Adipocyte (in vitro differentiated cells): ENCODE data around the gene GIMAP4.

Experiments
- DNase-seq: peaks from one replicate; pipeline ENCODE4 v3.0.0-alpha.2; 2015; ENCODE audit warnings: low read depth
- H3K27me3 ChIP-seq: replicated peaks from 2 replicates; pipeline ENCODE4 v1.7.0; 2013; ENCODE audit warnings: mild to moderate bottlenecking, low read length, moderate library complexity; ENCODE audit not compliant: control insufficient read depth, insufficient read depth
- H3K36me3 ChIP-seq: 2 replicates; pipeline ENCODE4 v1.7.0; 2013; ENCODE audit warnings: low read length, mild to moderate bottlenecking, moderate library complexity; ENCODE audit not compliant: control insufficient read depth, insufficient read depth, severe bottlenecking
- H3K4me1 ChIP-seq: 2 replicates; pipeline ENCODE4 v1.7.0; 2013; ENCODE audit warnings: mild to moderate bottlenecking, low read length, moderate library complexity; ENCODE audit not compliant: control insufficient read depth, insufficient read depth
- H3K4me3 ChIP-seq: 2 replicates; pipeline ENCODE4 v1.7.0; 2013; ENCODE audit warnings: mild to moderate bottlenecking, low read length, moderate library complexity
- H3K9ac ChIP-seq: 2 replicates; pipeline ENCODE4 v1.7.0; 2013; ENCODE audit warnings: mild to moderate bottlenecking, low read length, moderate library complexity
- H3K9me3 ChIP-seq: 2 replicates; pipeline ENCODE4 v1.7.0; 2013; ENCODE audit warnings: mild to moderate bottlenecking, low read length, moderate library complexity; ENCODE audit not compliant: control insufficient read depth

GIMAP4 gene

DNA sequence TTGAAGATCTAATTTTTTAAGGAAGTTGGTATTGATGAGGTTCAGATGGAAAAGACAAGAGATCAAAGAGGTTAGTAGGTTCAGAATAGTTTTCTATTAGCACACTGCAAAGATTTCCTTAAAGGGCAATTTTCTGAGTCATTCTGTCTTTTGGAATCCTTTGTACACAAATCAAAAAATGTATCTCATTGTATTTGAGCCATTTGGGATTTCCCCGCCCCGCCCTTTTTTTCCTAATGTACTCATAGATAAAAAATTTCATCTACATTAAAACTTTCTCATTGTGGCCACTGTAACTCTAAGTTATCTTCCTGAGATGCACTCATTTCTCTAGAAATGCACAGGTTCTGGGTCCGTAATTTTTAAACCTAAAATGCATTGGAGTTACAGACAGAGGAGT is 52.9 kb downstream of the GIMAP4 start:
- H3K27me3 ChIP-seq, result no peaks in the 10 kb centered on the region
- no peaks in the 10 kb centered on the region for H3K9me3 ChIP-seq
- no peak overlapping the region for H3K9ac ChIP-seq
- no peak for DNase-seq
- no peak overlapping the region for H3K4me3 ChIP-seq
- no peaks in the 10 kb centered on the region for H3K4me1 ChIP-seq
- H3K36me3 ChIP-seq, result no peaks in the 10 kb centered on the region

DNA sequence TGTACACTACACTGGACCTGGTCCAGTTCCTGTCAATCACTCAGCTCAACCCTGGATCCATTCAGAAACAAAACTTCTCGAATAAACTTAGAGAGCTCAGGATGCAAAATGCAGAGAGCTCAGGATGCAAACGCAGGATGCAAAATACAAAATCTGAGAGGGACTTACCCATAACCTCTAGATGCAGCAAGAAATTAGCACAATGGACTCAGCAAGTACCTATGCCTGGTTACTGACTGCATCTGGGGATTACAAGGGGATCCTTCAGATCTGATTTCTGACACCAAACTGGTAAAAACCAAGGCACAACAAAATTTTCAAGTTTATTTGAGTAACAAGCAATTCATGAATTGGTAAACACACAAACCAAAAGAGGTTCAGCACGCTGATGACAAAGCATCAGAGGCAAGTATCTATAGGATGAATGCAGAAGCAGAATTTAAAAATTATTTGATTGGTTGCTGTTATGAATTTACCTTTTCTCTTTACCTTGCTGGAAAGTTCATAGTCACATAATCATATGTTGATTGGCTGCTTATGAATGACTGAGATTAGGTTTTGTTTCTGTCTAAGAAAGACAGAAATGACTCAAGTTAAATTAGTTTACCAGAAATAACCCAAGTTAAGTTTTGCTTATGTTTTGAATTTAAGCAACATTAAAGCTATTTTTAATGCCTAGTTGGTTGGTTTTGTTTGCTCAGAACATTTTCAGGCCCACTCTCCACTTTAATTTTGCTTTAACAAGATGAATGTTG is 53.6 kb downstream of the GIMAP4 start:
- Histone ChIP-seq H3K9ac (no peak overlapping the region), H3K36me3 (no peaks in the 10 kb centered on the region), H3K4me3 (no peak overlapping the region), H3K27me3 (no peaks in the 10 kb centered on the region), H3K9me3 (no peaks in the 10 kb centered on the region), H3K4me1 (no peaks in the 10 kb centered on the region)
- DNase-seq, result no peak

DNA sequence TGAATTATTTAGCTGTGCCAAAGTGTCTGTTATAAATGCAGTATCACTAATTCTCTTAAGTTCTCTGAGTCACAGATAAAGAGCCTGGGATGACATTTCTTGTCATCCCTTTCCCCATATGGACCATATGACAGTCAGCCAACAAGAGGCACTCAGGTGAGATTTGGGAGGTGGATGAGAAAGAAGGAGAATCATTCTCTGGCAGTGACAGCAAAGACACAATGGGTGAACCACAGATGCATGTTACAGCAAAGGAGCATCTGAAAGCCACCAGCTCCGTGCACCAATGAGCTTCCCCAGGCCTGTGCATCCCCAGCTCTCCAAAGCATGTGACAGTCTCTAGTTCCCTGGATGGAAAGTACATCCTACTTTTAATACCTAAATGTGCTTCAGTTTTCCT is 54.2 kb downstream of the GIMAP4 start:
- H3K9ac ChIP-seq, result no peak overlapping the region
- H3K4me1 ChIP-seq, result no peaks in the 10 kb centered on the region
- no peaks in the 10 kb centered on the region for H3K36me3 ChIP-seq
- no peaks in the 10 kb centered on the region for H3K9me3 ChIP-seq
- H3K27me3 ChIP-seq, result no peaks in the 10 kb centered on the region
- no peak overlapping the region for H3K4me3 ChIP-seq
- DNase-seq, result no peak
